HG03439 (cell line): ENCODE results near the gene CLIC3.
A peak's percentile ranks its signal among the peaks of the same experiment; 100 is the strongest.

Experiments used
- ATAC-seq: cut with Tn5 transposase; IDR thresholded peaks from one replicate; pipeline ENCODE4 v1.9.1; 2021; ENCODE audit warnings: mild to moderate bottlenecking, moderate library complexity; ENCODE audit not compliant: unreplicated experiment

Gene CLIC3

GRCh38 chr9:137031904-137032640, 35.7 kb upstream of the CLIC3 start, which contains the start of gene FUT7:
Gene FUT7, minus strand, starts transcription at chr9:137032088. Its CDS starts 97 bp downstream, at chr9:137031991.
- no peak for ATAC-seq

DNA sequence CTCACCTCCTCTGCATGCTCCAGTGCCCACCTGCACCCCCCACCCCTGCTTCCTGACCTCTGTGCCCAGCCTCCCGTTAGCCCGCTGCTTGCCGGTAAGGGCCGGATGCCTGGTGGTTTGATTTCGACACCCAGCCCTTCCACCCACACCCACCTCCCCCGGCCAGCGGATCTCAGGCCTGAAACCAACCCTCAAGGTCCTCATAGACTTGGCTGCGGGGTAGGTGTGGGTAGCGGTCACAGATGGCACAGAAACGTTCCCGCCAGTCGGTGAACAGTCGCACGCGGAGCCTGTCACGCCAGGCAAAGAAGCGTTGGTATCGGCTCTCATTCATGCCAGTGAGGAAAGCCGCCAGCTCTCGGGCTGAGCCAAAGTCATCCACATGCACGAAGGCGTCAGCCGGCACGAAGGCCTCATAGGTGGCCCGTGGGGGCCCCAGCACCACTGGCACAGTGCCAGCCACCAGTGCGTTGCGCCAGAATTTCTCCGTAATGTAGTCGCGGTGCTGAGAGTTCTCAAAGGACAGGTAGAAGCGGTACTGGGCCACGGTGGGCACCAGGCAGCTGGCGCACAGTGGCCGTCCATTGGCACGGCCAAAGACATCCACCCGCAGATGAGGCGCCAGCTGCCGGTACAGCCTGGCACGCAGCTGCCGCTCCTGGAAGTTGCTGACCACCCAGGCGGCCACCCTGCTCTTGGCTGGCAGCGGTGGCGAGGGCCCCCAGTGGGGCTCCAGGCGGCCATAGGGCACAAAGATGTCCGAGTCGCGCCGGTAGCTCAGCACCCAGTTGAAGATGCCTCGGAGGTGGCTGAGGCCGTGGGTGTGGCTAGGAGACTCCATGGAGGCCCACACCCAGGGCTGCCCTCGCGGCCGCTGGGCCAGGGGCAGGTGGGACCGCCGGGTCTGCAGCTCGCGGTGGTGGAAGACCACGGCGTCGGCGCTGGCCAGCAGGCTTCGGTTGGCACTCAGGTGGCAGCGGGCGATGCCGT, 34.5 kb upstream of the CLIC3 start:
- ATAC-seq = no peak

GRCh38 chr9:137030006-137030405, 33.6 kb upstream of the CLIC3 start:
- ATAC-seq = no peak

DNA sequence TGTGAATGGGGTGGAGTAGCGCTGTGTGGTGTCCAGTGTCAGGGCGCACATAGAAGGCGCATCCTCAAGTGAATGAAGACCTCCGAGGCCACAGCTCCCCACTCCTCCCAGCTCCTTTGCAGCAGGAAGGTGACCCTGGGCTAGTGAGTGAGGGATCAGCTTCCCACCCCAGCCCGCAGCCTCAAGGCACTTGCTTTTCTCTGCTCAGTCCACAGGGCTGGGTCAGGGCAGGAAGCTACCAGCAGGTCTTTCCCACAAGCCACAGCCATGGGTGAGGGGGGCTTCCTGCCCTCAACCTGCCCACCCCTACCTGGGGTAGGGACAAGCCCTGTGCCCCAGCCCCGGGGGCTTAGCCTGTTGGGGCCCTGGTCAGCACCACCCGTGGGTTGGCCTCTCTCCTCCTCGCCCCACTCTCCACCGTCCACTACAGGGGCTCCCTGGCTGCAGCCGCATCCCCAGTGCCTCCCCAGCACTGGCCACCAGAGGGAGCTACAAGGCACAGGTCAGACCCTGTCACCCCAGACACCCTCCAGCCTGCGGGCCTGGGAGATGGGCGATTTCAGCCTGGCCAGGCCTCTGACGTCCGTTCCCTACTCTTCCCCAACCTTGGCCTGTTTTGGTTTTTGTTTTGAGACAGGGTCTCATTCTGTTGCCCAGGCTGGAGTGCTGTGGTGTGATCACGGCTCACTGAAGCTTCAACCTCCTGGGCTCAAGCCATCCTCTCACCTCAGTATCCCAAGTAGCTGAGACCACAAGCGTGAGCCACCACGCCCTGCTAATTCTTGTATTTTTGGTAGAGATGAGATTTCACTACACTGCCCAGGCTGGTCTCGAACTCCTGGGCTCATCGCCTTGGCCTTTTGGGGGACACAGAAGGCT, 32.9 kb upstream of the CLIC3 start:
- no peak for ATAC-seq

- peak; percentile 33 for ATAC-seq
Measured at GRCh38 chr9:137028263-137029057, 32.1 kb upstream of the CLIC3 start.

DNA sequence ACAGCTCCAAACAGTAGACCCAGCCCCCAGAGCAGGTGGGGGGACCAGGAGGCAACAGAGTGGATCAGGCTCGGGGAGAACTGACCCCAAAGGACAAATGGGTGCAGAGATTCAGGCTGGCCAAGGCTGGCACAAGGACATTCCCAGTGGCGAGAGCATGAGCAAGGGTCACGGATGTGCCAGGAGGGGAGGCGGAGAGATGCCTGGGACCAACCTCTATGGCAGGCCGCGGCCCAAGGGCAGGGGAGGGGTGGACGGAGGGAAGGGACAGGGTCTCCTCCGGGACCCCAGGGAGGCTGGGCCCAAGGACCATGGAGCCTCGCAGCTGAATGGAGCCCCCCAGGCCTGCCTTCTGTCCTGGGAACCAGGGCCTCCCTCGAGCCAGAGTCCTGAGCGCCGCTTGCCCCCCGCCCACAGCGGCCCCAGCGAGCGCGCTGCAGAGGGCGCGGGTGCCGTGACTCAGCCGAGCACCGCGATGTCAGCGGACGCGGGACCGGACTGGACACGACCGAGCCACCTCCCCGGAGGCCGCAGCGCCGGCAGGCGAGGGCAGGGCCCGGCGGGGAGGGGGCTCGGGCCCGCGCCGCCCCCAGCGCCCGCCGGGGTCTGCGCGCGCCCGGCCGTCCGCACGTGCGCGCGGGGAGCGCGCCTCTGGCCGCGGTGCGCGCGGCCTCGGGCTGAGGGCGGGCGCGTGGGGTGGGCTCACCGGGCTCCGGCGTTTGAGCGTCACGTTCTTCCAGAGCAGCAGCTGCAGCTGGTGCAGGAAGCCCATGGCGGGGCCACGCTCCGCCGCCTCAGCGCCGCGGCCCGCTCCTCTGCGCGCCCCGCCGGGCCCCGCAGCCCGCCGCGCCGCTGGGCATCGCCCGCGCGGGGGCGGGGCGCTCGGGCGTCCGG, 31.2 kb upstream of the CLIC3 start, which contains the start of gene ABCA2:
TSS of gene ABCA2 (minus strand) at position 869 of the 894 bp plus-strand sequence. CDS start at position 772, 97 bp downstream.
- ATAC-seq = no peak

DNA sequence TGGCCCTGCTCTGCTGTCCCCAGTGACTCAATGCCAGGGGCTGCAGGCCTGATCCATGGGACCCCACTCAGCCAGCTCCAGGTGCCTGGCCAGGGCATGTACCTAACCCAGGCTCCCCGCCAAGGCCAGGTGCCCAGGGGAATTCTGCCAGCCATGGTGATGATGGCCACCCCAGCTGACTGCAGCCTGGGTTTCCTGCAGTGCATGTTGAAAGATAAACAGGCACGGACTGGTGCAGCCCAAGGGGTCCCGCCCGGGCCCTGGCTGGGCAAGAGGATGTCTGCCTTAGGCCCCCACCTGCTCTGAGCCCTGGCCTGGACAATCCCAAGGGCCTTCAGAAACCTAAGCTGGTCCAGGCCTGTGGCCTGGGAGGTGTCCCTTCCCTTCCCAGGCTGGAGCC, 30.5 kb upstream of the CLIC3 start:
- no peak for ATAC-seq

GRCh38 chr9:137026384-137026783, 30.0 kb upstream of the CLIC3 start:
- ATAC-seq = no peak

DNA sequence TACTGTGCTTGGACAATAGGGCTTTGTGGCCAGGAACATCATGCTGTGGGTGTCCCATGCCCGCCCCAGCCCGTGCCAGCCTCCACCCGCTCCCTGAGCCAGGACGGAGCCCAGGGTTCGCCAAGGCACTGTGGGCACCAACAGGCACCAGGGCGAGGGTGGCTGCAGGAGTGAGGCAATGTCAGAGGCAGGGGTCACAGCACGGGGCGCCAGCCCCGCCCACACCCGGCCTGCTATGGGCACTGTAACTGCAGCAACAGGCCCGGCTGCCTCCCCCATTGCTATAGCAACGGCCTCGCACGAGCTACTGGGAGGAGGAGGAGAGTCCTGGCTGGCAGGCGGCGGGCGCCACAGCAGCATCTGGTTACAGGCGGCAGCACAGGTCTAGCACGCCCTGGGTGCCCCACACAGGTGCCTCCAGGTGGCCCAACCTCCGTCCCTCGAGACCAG, 29.2 kb upstream of the CLIC3 start:
- ATAC-seq = no peak

GRCh38 chr9:137023583-137023991, 27.2 kb upstream of the CLIC3 start:
- no peak for ATAC-seq

GRCh38 chr9:137023157-137023556, 26.8 kb upstream of the CLIC3 start:
- ATAC-seq = no peak

GRCh38 chr9:137022662-137023008, 26.3 kb upstream of the CLIC3 start:
- no peak for ATAC-seq

GRCh38 chr9:137021979-137022661, 25.8 kb upstream of the CLIC3 start:
- ATAC-seq = no peak

DNA sequence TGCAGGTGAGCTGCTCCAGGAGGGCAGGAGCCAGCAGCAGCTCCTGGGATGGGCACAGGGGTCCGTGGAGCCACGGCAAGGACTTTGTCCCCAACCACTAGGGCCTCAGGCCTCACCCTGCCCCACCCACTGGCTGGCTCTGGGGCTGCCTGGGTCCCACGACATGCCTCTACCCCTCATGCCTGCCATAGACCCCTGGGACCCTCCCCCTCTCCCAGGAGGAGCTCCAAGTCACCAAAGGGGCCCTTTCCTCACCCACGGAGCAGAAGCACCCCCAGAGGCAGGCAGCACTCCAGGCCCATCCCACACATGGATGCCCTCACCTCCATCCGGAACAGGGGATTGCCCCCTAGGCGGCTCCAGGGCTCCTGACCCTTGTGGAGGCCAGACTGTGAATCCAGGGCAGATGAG, 25.2 kb upstream of the CLIC3 start:
- no peak for ATAC-seq

DNA sequence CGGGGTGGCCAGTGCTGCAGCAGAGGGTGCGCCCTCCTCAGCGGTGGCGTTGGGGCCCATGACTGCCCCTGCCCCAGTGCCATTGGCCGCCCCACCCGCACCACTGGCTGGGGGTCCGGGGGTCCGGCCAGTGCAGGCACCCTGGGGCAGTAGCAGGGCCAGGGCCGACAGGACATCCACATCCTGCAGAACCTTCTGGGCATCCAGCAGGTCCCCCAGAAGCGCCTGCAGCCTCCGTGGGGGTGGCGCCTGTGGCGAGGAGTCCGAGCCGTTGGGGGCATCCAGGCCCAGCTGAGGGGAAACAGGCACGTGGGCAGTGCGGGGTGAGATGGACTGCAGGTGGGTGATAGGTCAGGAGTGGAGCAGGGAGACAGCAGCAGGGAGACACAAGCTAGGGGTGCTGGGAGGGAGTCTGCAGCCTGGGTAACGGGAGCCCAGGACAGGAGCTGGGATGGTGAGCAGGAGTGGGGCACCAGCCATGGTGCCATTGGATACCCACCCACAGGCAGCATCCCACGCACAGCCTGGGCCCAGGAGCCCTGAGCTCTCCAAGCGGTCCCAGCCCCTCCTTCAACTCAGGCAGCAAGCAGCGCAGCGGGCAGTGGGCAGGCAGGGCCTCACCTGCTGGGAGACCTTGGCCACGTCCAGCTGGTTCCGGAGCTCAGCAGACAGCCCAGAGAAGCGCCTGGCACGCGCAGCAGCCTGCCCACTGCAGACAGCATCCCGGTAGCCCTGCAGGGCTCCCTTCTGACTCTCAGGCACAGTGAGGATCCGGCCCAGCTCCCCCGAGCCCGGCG, 24.6 kb upstream of the CLIC3 start:
- no peak for ATAC-seq

DNA sequence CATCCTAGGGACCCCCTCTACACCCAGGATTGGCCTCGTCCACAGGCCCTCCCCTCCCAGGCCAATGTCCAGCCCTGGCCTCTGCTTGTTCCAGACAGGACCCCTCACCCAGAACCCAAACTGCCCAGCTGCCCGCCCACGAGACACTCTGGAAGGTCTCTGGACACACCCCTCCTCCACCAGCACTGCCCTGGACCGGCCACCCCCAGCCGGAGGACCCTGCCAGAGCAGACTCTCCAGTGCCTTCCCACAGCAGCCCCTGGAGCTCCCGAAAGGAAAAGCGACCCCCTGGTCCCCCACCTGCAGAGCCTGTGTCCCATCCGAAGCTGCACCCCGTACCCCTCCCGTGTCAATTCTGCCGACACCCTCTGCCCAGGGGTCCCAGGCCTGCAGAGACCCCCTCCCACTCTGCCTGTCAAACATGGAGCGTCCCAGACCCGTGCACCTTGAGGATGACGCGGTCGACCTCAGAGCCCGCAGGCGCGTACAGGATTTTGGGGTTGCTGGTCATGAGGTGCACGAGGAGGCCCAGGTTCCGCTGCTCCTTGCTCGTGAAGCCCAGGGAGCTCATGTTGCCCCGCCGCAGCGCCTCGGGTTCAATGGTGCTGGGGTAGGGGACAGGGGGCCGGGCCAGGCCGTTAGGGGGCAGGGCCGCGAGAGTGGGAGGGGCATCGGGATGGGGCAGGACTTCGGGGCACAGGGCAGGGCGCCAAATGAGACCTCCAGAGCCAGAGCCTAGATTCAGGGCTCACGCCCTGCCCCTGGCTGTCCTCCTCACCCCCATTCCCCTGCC, 23.7 kb upstream of the CLIC3 start:
- ATAC-seq = no peak
